ENCODE measurements around the gene LTBP2. TPM values are rescaled to one million over a fixed set of nuclear protein-coding genes. Genes with fewer than 3 reads are reported as not detected.

The LTBP2 gene
- total RNA-seq, 6 experiments from 2014 or later = 0.46 to 3.5 (median 1.7) TPM

GRCh38 chr14:74583689-74584434, 28.2 kb downstream of the LTBP2 start:
- 89% methylated on average over 3 of the region's 6 CpGs for WGBS (ENCODE audit: insufficient coverage, low coverage, low lambda C conversion rate, missing lambda C conversion rate)
- Histone ChIP-seq H3K4me3 (no peak overlapping the region), H3K9me3 (no peaks in the 10 kb centered on the region), H3K27ac (no peak overlapping the region), H3K36me3 (no peaks in the 10 kb centered on the region), H3K27me3 (no peaks in the 10 kb centered on the region), H3K4me1 (no peaks in the 10 kb centered on the region)
- no peak for ATAC-seq
- TF ChIP-seq CTCF (IDR thresholded peaks at IDR 0.05) = no peak
- no peak for TF ChIP-seq POLR2A (IDR thresholded peaks at IDR 0.05)
- intact Hi-C loops (cut with DNase I) = no loop called here
- DNase-seq = peak in 1 of 3 donors; percentile 13

GRCh38 chr14:74582910-74583581, 29.0 kb downstream of the LTBP2 start:
- Histone ChIP-seq H3K4me1 (no peaks in the 10 kb centered on the region), H3K4me3 (no peak overlapping the region), H3K27ac (no peak overlapping the region), H3K9me3 (no peaks in the 10 kb centered on the region), H3K36me3 (no peaks in the 10 kb centered on the region), H3K27me3 (no peaks in the 10 kb centered on the region)
- no CpG with 5 or more reads among the region's 1 CpG for WGBS (ENCODE audit: insufficient coverage, low coverage, low lambda C conversion rate, missing lambda C conversion rate)
- ATAC-seq (peak in 1 of 4 donors; percentile 6), DNase-seq (peak in 1 of 3 donors; percentile 35)
- intact Hi-C loops (cut with DNase I) = no loop called here
- TF ChIP-seq POLR2A (IDR thresholded peaks at IDR 0.05) = no peak
- TF ChIP-seq CTCF (IDR thresholded peaks at IDR 0.05) = no peak

GRCh38 chr14:74580275-74580672, 31.8 kb downstream of the LTBP2 start:
- Histone ChIP-seq H3K36me3 (no peaks in the 10 kb centered on the region), H3K4me3 (no peak overlapping the region), H3K9me3 (no peaks in the 10 kb centered on the region), H3K27ac (no peak overlapping the region), H3K27me3 (no peaks in the 10 kb centered on the region), H3K4me1 (no peaks in the 10 kb centered on the region)
- 100% methylated on average over 1 of the region's 4 CpGs for WGBS (ENCODE audit: insufficient coverage, low coverage, low lambda C conversion rate, missing lambda C conversion rate)
- no peak for ATAC-seq
- TF ChIP-seq CTCF (IDR thresholded peaks at IDR 0.05) (no peak), POLR2A (IDR thresholded peaks at IDR 0.05) (no peak)
- DNase-seq = peak in 1 of 3 donors; percentile 1
- intact Hi-C loops (cut with DNase I) = no loop called here

GRCh38 chr14:74579447-74580274, 32.4 kb downstream of the LTBP2 start:
- intact Hi-C loops (cut with DNase I) = no loop called here

More at GRCh38 chr14:74579447-74580274, 32.4 kb downstream of the LTBP2 start:
- H3K27me3 ChIP-seq = no peaks in the 10 kb centered on the region
- 82% methylated on average over 9 of the region's 12 CpGs for WGBS (ENCODE audit: insufficient coverage, low coverage, low lambda C conversion rate, missing lambda C conversion rate)
- no peaks in the 10 kb centered on the region for H3K9me3 ChIP-seq
- DNase-seq = peak in 1 of 3 donors; percentile 49
- no peak overlapping the region for H3K27ac ChIP-seq
- no peak overlapping the region for H3K4me3 ChIP-seq
- H3K36me3 ChIP-seq = no peaks in the 10 kb centered on the region
- no peaks in the 10 kb centered on the region for H3K4me1 ChIP-seq
- no peak for TF ChIP-seq CTCF (IDR thresholded peaks at IDR 0.05)
- no peak for TF ChIP-seq POLR2A (IDR thresholded peaks at IDR 0.05)
- no peak for ATAC-seq
